HFFc6 (cell line): ENCODE measurements around the gene SLC12A1. TPM values are rescaled to one million over a fixed set of nuclear protein-coding genes. Genes with fewer than 3 reads are reported as not detected.

Source experiments
- DNase-seq: peaks from one replicate; pipeline ENCODE4 v3.0.0-alpha.2; 2018
- H3K27ac Mint-ChIP-seq: 2 replicates; pipeline ENCODE4 v1.8.0; 2020; ENCODE audit warnings: mild to moderate bottlenecking, mixed read lengths
- H3K27me3 Mint-ChIP-seq: 2 replicates; pipeline ENCODE4 v1.8.0; 2021; ENCODE audit warnings: mild to moderate bottlenecking, moderate library complexity, mixed read lengths; ENCODE audit not compliant: insufficient read depth
- H3K36me3 Mint-ChIP-seq: 2 replicates; pipeline ENCODE4 v1.8.0; 2021; ENCODE audit warnings: low read depth, mixed read lengths
- H3K4me1 Mint-ChIP-seq: 2 replicates; pipeline ENCODE4 v1.8.0; 2020; ENCODE audit warnings: low read depth, mixed read lengths
- H3K4me3 Mint-ChIP-seq: 2 replicates; pipeline ENCODE4 v1.8.0; 2020; ENCODE audit warnings: mild to moderate bottlenecking, moderate library complexity, mixed read lengths
- H3K9me3 Mint-ChIP-seq: 2 replicates; pipeline ENCODE4 v1.8.0; 2020; ENCODE audit warnings: mild to moderate bottlenecking, mixed read lengths
- total RNA-seq, 6 experiments: library from RNA; stranded (reverse); fragmentation: NEBNext Ultra II Directional; extraction: Animal tissue kit (Norgen Biotek cat#: 25700); gene quantifications; 2 replicates in 1 of 6; 3 replicates in 5 of 6; pipeline ENCODE4 v1.2.3, GENCODE V29; 2021
- TF ChIP-seq, protein P1 (sequence below): fragments of 200-600 bp; sonication (generic); IDR thresholded peaks from 2 replicates; pipeline ENCODE4 v1.5.0; 2021; ENCODE audit warnings: antibody characterized with exemption, mild to moderate bottlenecking

The SLC12A1 gene
- total RNA-seq, 6 experiments from 2014 or later: not detected

DNA sequence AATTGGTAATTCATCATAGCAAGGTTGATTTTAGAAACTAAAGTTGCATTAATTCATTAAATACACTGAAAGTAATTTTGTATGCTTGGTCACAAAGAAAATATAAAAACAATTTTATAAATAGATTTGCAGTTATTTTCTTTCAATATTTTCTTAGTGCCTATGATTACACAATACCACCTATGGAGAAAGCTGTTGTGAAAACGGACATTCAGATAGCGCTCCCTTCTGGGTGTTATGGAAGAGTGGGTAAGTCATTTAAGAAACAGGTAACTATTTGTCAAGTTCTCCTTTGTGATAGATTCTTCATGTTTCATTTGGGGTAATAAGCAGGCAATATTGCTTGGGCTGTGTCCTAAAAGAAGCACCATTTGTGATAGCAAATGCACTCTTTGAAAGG lies 128.2 kb downstream of the SLC12A1 start:
- DNase-seq: no peak
- Mint-ChIP-seq H3K9me3 (no peaks in the 10 kb centered on the region), H3K36me3 (peaks cover 5% of the 10 kb centered on the region; the same call in 1 of the 2 replicates), H3K4me3 (peak overlapping the region; percentile 99; the same call in 1 of the 2 replicates), H3K27ac (no peak overlapping the region), H3K4me1 (peaks cover 48% of the 10 kb centered on the region), H3K27me3 (peaks cover 1% of the 10 kb centered on the region; the same call in 1 of the 2 replicates)
- TF ChIP-seq, protein P1, sequence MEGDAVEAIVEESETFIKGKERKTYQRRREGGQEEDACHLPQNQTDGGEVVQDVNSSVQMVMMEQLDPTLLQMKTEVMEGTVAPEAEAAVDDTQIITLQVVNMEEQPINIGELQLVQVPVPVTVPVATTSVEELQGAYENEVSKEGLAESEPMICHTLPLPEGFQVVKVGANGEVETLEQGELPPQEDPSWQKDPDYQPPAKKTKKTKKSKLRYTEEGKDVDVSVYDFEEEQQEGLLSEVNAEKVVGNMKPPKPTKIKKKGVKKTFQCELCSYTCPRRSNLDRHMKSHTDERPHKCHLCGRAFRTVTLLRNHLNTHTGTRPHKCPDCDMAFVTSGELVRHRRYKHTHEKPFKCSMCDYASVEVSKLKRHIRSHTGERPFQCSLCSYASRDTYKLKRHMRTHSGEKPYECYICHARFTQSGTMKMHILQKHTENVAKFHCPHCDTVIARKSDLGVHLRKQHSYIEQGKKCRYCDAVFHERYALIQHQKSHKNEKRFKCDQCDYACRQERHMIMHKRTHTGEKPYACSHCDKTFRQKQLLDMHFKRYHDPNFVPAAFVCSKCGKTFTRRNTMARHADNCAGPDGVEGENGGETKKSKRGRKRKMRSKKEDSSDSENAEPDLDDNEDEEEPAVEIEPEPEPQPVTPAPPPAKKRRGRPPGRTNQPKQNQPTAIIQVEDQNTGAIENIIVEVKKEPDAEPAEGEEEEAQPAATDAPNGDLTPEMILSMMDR: no peak; the same call in 1 of the 2 replicates

DNA sequence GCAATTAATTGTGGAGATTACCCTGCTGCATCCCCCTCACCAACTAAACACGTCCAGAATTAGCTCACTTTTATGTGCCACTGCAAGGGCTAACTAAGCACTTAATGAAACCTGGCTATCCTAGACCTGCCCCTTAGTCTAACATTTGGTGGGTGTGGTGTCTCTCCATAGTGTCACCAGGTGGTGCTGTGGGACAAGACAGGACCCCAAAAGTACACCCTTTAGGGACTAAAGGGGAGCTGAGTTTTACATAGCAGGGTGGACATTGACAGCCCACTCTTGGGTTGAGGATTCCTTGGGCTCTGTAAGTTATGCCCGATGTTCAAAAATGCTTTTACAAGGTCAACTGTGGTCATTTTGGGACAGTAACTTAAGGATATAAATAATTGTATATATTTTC lies 130.8 kb downstream of the SLC12A1 start:
- Mint-ChIP-seq H3K27me3 (no peaks in the 10 kb centered on the region), H3K36me3 (peaks cover 5% of the 10 kb centered on the region; the same call in 1 of the 2 replicates), H3K4me1 (peaks cover 40% of the 10 kb centered on the region), H3K27ac (no peak overlapping the region), H3K4me3 (no peak overlapping the region), H3K9me3 (no peaks in the 10 kb centered on the region)
- no peak for DNase-seq
- TF ChIP-seq, protein P1: peak; percentile 65

DNA sequence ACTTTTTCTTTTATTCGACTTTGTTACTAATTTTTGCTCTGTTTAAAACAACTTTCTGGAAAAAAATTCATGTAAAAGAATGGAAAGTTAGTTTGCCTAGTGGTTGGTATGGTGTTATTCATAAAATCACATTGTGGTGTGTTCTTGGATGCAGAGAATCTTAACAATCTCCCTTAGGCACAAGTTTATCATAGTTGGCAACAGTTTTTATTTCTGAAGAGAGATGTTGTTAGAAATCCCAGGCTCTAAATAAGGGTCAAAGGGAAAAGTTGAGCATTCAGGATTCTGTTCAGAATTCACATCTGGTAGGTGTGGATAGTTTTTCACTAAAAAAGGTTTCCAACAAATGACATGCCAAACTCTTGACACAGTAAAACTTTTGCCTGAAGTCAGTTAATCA lies 131.5 kb downstream of the SLC12A1 start:
- Mint-ChIP-seq H3K36me3 (peaks cover 5% of the 10 kb centered on the region; the same call in 1 of the 2 replicates), H3K4me3 (no peak overlapping the region), H3K4me1 (peaks cover 36% of the 10 kb centered on the region), H3K27ac (0 out of 2 replicates have a peak overlapping the region, but pooled peaks have one; percentile 18), H3K27me3 (no peaks in the 10 kb centered on the region), H3K9me3 (no peaks in the 10 kb centered on the region)
- TF ChIP-seq, protein P1: no peak
- DNase-seq: peak; percentile 32

DNA sequence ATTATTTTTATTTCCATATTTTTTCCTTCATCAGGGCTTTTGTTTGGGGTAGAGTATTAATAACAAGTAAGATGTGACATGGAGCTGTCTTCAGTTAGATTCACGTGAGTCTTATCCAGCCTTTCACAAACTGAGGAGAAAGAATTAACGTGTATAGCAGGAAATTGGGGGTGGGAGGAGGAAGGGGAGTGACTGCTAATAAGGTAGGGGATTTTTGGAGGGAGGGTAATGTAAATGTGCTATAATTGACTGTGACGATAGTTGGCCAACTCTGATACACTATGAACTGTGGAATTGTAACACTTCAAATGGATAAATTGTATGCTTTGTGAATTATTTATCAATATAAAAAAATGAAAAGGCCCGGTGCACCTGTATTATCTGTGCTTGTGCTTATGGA lies 134.0 kb downstream of the SLC12A1 start:
- Mint-ChIP-seq H3K4me1 (peaks cover 16% of the 10 kb centered on the region), H3K36me3 (no peaks in the 10 kb centered on the region; the same call in none of the 2 replicates), H3K27me3 (no peaks in the 10 kb centered on the region), H3K9me3 (no peaks in the 10 kb centered on the region), H3K27ac (no peak overlapping the region), H3K4me3 (no peak overlapping the region)
- TF ChIP-seq, protein P1: no peak
- DNase-seq: no peak

DNA sequence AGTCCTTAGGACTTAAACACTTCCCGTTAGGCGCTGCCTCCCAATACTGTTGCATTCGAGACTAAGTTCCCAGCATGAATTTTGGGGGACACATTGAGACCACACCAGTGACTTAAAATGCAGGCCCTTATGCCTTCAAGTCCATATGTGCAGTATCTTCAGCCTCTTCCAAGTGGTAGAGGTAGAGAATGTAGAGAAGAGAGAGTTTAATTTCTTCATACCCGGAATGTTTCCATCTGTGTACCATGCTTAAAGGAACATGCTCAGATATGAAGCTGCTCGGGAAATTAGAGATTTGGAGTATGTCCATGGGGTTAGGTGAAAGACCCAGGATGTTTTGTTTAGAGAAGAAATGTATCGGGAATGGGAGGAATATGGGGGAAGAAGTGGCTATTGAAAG lies 137.8 kb downstream of the SLC12A1 start:
- no peak overlapping the region for H3K27ac Mint-ChIP-seq
- no peaks in the 10 kb centered on the region for H3K9me3 Mint-ChIP-seq
- H3K4me1 Mint-ChIP-seq: no peaks in the 10 kb centered on the region
- TF ChIP-seq, protein P1: no peak
- H3K36me3 Mint-ChIP-seq: no peaks in the 10 kb centered on the region; the same call in none of the 2 replicates
- DNase-seq: no peak
- no peaks in the 10 kb centered on the region for H3K27me3 Mint-ChIP-seq
- H3K4me3 Mint-ChIP-seq: no peak overlapping the region

DNA sequence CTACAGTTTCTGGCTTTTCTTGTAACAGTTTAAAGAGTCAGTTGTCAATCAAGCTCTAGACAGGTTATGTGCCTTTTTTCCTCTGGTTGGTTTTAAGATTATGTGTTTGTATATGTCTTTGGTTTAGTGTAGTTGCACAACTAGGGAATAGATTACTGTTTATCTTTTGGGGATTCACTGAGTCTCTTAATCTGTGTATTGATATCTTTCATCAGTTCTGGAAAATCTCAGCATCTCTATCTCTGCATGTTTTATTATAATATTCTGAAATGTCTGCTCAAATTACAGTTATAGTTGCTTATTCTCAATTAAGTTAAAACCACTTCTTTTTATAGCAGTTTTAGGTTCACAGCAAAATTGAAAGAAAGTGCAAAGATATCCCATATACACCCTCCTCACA lies 139.4 kb downstream of the SLC12A1 start:
- TF ChIP-seq, protein P1: no peak
- no peaks in the 10 kb centered on the region for H3K9me3 Mint-ChIP-seq
- H3K4me1 Mint-ChIP-seq: no peaks in the 10 kb centered on the region
- H3K27me3 Mint-ChIP-seq: peaks cover 2% of the 10 kb centered on the region; the same call in 1 of the 2 replicates
- H3K27ac Mint-ChIP-seq: no peak overlapping the region
- H3K36me3 Mint-ChIP-seq: no peaks in the 10 kb centered on the region; the same call in none of the 2 replicates
- no peak overlapping the region for H3K4me3 Mint-ChIP-seq
- DNase-seq: no peak
